HL-60 (cell line): ENCODE results near the gene SORL1.

Experiments
- GABPA ChIP-seq: IDR thresholded peaks from 2 replicates; pipeline ENCODE4 v1.6.1; 2012; ENCODE audit warnings: low read depth
- POLR2AphosphoS5 ChIP-seq: IDR thresholded peaks from 2 replicates; pipeline ENCODE4 v1.6.1; 2012; ENCODE audit warnings: low read depth
- REST ChIP-seq: IDR thresholded peaks from 2 replicates; pipeline ENCODE4 v1.6.1; 2012; ENCODE audit warnings: low read depth; ENCODE audit not compliant: insufficient replicate concordance
- SPI1 ChIP-seq: IDR thresholded peaks from 2 replicates; pipeline ENCODE4 v1.6.1; 2012; ENCODE audit warnings: low read depth, mild to moderate bottlenecking, borderline replicate concordance
- TF ChIP-seq, protein P1 (sequence below): IDR thresholded peaks from one replicate; pipeline ENCODE4 v1.5.1; 2011; ENCODE audit warnings: low read length, control low read depth, inconsistent platforms; ENCODE audit not compliant: insufficient read depth

DNA sequence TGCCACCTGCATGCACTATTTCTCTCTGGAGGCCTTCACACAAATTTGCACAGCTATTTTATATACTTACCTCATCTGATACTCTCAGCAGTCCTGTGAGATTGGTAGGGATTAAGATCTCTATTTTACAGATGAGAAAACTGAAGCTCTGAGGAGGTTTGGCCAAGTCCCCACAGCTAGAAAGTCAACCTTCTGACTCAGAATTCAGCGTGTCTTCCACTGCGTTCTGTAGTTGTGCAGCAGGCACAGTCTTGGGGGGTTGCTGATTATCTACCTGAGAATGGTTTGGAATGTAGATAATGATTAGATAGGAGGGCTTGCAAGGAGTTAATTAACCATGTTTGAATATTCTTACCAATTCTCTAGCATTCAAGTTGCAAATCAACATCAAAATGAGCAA, 2.5 kb upstream of the SORL1 start:
- TF ChIP-seq, protein P1, sequence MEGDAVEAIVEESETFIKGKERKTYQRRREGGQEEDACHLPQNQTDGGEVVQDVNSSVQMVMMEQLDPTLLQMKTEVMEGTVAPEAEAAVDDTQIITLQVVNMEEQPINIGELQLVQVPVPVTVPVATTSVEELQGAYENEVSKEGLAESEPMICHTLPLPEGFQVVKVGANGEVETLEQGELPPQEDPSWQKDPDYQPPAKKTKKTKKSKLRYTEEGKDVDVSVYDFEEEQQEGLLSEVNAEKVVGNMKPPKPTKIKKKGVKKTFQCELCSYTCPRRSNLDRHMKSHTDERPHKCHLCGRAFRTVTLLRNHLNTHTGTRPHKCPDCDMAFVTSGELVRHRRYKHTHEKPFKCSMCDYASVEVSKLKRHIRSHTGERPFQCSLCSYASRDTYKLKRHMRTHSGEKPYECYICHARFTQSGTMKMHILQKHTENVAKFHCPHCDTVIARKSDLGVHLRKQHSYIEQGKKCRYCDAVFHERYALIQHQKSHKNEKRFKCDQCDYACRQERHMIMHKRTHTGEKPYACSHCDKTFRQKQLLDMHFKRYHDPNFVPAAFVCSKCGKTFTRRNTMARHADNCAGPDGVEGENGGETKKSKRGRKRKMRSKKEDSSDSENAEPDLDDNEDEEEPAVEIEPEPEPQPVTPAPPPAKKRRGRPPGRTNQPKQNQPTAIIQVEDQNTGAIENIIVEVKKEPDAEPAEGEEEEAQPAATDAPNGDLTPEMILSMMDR = no peak
- no peak for TF ChIP-seq POLR2AphosphoS5
- TF ChIP-seq SPI1 = no peak
- TF ChIP-seq GABPA = no peak
- TF ChIP-seq REST = no peak
